Thyroid gland (tissue), 4 donors: ENCODE results near the gene JAKMIP1. TPM values are rescaled to one million over a fixed set of nuclear protein-coding genes. Genes with fewer than 3 reads are reported as not detected.

Experiments
- DNase-seq, 2 donors: peaks; one replicate each; pipeline ENCODE4 v3.0.0-alpha.2; 2019
- H3K27ac ChIP-seq, 3 donors: fragments of 200-600 bp; sonication (generic); 1 replicate in 2 of 3; 2 replicates in 1 of 3; pipeline ENCODE4 v1.5.1; 2016 to 2019; ENCODE audit warnings: mild to moderate bottlenecking in 1 of 3, moderate library complexity in 1 of 3
- H3K27me3 ChIP-seq: fragments of 200-600 bp; sonication (generic); one replicate; pipeline ENCODE4 v1.5.1; 2019
- H3K36me3 ChIP-seq, 2 donors: fragments of 200-600 bp; sonication (generic); one replicate each; pipeline ENCODE4 v1.5.1; 2016 to 2019
- H3K4me1 ChIP-seq, 2 donors: fragments of 200-600 bp; sonication (generic); one replicate each; pipeline ENCODE4 v1.5.1; 2017 to 2019
- H3K4me3 ChIP-seq, 3 donors: fragments of 200-600 bp; sonication (generic); replicated peaks in 1 of 3; 1 replicate in 2 of 3; 2 replicates in 1 of 3; pipeline ENCODE4 v1.5.1; 2016; ENCODE audit warnings: mild to moderate bottlenecking in 1 of 3
- H3K9me3 ChIP-seq: fragments of 200-600 bp; sonication (generic); one replicate; pipeline ENCODE4 v1.5.1; 2017
- POLR2A ChIP-seq, 2 donors: fragments of 450-650 bp; IDR thresholded peaks; one replicate each; pipeline ENCODE4 v1.6.1; 2017; ENCODE audit warnings: antibody characterized with exemption in 2 of 2, mild to moderate bottlenecking in 2 of 2, moderate library complexity in 1 of 2
- WGBS, 2 donors: methylation state at CpG; one replicate each; pipeline ENCODE4 v1.1.5; 2017; 5-methylcytosine and 5-hydroxymethylcytosine counted together
- intact Hi-C: fragments of 100-400 bp; cut with DNase I; formaldehyde crosslinking; loops from one replicate; pipeline ENCODE4 v1.15.1; 2023
- total RNA-seq, 4 donors: library from RNA; depleted of rRNA; stranded (reverse); fragments of >200 nt; gene quantifications; one replicate each; pipeline ENCODE4 v1.2.3, GENCODE V29; 2016
- TF ChIP-seq, protein P1 (sequence below), 6 experiments: fragments of 200-600 bp in 3 of 6; fragments of 450-650 bp in 3 of 6; sonication (generic) in 3 of 6; IDR thresholded peaks; one replicate each; pipeline ENCODE4 v1.5.1; 2016 to 2019; ENCODE audit warnings: antibody characterized with exemption in 6 of 6, mild to moderate bottlenecking in 2 of 6, inconsistent platforms in 1 of 6, moderate library complexity in 1 of 6

The JAKMIP1 gene
- total RNA-seq, 4 donors from 2014 or later, result 0.67 to 1.9 (median 1.1) TPM

DNA sequence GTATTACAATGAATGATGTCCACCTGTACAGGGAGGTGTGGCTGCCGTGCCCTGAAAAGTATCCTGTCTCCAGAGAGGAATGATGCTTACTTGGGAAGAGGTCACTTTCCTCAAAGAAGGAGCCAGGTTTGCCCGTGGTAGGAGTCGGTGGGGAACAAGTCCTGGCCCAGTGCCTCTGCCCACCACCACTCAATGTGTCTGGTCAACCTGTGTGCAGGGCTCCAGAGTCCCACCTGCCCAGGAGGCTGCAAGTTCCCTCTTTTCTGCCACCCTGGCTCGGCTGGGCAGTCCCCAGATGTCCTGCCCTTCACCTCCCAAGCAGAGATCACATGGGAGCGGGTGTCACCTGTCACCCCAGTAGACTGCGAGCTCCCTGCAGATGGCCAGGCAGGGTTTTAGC lies 106.7 kb downstream of the JAKMIP1 start:
- TF ChIP-seq, protein P1, sequence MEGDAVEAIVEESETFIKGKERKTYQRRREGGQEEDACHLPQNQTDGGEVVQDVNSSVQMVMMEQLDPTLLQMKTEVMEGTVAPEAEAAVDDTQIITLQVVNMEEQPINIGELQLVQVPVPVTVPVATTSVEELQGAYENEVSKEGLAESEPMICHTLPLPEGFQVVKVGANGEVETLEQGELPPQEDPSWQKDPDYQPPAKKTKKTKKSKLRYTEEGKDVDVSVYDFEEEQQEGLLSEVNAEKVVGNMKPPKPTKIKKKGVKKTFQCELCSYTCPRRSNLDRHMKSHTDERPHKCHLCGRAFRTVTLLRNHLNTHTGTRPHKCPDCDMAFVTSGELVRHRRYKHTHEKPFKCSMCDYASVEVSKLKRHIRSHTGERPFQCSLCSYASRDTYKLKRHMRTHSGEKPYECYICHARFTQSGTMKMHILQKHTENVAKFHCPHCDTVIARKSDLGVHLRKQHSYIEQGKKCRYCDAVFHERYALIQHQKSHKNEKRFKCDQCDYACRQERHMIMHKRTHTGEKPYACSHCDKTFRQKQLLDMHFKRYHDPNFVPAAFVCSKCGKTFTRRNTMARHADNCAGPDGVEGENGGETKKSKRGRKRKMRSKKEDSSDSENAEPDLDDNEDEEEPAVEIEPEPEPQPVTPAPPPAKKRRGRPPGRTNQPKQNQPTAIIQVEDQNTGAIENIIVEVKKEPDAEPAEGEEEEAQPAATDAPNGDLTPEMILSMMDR (IDR thresholded peaks at IDR 0.05), result no peak
- TF ChIP-seq POLR2A (IDR thresholded peaks at IDR 0.05), result no peak

DNA sequence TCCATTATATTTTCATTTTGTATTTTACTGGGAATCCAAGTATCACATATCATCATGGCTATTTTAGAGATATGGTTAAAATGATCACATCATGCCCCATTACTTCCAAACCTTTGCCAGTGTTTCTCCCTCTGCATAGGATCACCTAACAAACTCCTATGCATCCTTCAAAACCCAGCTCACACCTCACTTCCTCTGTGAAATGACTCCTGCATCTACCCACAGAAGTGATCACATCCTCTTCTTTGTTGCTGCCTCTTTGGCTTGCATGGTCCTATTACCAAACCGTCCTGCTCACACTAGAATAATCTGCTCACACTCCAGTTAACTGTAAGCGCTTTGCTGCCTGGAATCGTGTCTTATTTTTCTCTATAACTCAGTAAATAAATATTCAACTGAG lies 107.4 kb downstream of the JAKMIP1 start:
- no peak overlapping the region for H3K27ac ChIP-seq
- no peaks in the 10 kb centered on the region for H3K9me3 ChIP-seq
- no peaks in the 10 kb centered on the region for H3K27me3 ChIP-seq
- no peak overlapping the region for H3K4me3 ChIP-seq
- no peaks in the 10 kb centered on the region for H3K36me3 ChIP-seq
- no peak for DNase-seq
- H3K4me1 ChIP-seq, result peaks cover 1 to 7% of the 10 kb centered on the region in 2 donors
- TF ChIP-seq POLR2A (IDR thresholded peaks at IDR 0.05), result no peak
- TF ChIP-seq, protein P1 (IDR thresholded peaks at IDR 0.05), result no peak
- intact Hi-C loops, result loop anchor here (5.0 kb wide), 1 partner anchor 71 kb away; no protein-coding TSS in a partner anchor
- 92 to 93% methylated on average over 3 of the region's 3 CpGs for WGBS, 2 donors

More for the DNA sequence above, 106.7 kb downstream of the JAKMIP1 start:
- WGBS, 2 donors, result 80 to 81% methylated on average over 3 to 6 of the region's 6 CpGs
- Histone ChIP-seq H3K9me3 (no peaks in the 10 kb centered on the region), H3K4me1 (peaks cover 0 to 4% of the 10 kb centered on the region in 2 donors), H3K27ac (no peak overlapping the region), H3K36me3 (no peaks in the 10 kb centered on the region), H3K27me3 (no peaks in the 10 kb centered on the region), H3K4me3 (no peak overlapping the region)
- DNase-seq, result no peak
- intact Hi-C loops, result loop anchor here (5.0 kb wide), 1 partner anchor 71 kb away; no protein-coding TSS in a partner anchor

DNA sequence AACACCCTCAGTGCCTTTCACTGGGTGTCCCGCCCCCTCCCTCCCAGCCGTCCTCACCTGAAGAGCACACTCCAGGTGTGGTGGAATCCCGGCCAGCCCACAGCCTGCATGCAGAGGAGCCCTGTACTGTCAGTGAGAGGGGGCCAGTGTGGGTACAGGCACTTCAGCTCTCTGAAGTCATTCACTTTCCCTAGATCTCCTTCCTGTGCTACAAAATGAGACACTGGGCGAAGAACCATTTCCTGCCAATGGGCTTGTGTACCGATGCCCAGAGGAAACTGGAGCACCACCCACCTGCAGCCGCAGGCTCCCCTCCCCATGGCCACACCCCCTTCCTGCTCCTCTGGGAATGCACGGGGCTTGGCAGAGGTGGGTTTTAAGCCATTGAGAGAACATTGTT lies 108.2 kb downstream of the JAKMIP1 start:
- H3K27me3 ChIP-seq, result no peaks in the 10 kb centered on the region
- TF ChIP-seq, protein P1 (IDR thresholded peaks at IDR 0.05), result no peak
- no peak for TF ChIP-seq POLR2A (IDR thresholded peaks at IDR 0.05)
- DNase-seq, result peak; percentile 51 to 57

DNA sequence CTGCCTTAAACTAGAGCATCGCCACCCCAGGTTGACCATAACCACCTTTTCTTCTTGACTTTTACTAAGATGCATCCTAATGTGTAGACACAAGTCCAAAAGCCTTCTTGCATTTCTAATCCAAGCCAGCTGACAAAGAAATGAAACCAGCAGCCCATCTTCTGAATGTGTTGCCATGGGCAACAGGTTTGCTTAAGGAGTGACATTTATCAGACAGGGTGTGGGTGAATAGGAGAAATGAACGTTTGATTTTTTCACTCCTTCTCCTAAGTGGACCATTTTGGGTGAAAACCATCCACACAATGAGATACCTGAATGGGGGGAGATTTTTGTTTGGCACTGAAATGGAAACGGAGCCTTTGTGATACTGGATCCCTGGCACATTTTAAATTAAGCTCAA lies 109.4 kb downstream of the JAKMIP1 start:
- H3K4me3 ChIP-seq, result no peak overlapping the region
- no peak overlapping the region for H3K27ac ChIP-seq
- H3K4me1 ChIP-seq, result peaks cover 13 to 23% of the 10 kb centered on the region in 2 donors
- no peaks in the 10 kb centered on the region for H3K27me3 ChIP-seq
- H3K36me3 ChIP-seq, result no peaks in the 10 kb centered on the region
- 82 to 87% methylated on average over 3 of the region's 3 CpGs for WGBS, 2 donors
- no peak for TF ChIP-seq POLR2A (IDR thresholded peaks at IDR 0.05)
- TF ChIP-seq, protein P1 (IDR thresholded peaks at IDR 0.05), result no peak
- DNase-seq, result no peak
- intact Hi-C loops, result loop anchor here (5.0 kb wide), 1 partner anchor 69 kb away; no protein-coding TSS in a partner anchor
- H3K9me3 ChIP-seq, result no peaks in the 10 kb centered on the region

More for the DNA sequence above, 108.2 kb downstream of the JAKMIP1 start:
- WGBS, 2 donors, result 4 to 24% methylated on average over 6 to 7 of the region's 7 CpGs
- intact Hi-C loops, result loop anchor here (5.0 kb wide), 1 partner anchor 70 kb away; no protein-coding TSS in a partner anchor
- Histone ChIP-seq H3K4me3 (no peak overlapping the region), H3K36me3 (no peaks in the 10 kb centered on the region), H3K4me1 (peaks cover 8 to 15% of the 10 kb centered on the region in 2 donors), H3K27ac (no peak overlapping the region), H3K9me3 (no peaks in the 10 kb centered on the region)

DNA sequence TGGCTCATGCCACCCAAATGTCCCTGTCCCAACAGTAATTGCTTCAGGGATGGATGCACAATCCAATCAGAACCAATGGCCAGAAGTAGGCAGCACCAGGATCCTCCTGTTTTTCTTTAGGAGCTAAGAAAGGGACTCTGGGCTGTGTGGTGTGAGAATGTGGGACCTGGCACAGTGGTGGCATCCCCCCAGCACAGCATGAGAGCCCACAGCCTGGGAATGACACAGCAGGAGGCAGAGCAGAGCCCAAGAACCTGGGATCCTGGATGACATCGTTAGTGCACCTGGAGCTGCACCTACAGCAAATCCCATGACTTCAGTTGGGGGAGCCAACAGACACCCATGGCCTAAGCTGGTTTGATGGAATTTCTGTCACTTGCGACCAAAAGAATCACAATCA lies 111.4 kb downstream of the JAKMIP1 start:
- H3K9me3 ChIP-seq, result no peaks in the 10 kb centered on the region
- H3K4me3 ChIP-seq, result no peak overlapping the region
- H3K27me3 ChIP-seq, result no peaks in the 10 kb centered on the region
- peaks cover 13 to 23% of the 10 kb centered on the region in 2 donors for H3K4me1 ChIP-seq
- WGBS, 2 donors, result 89% methylated on average over 1 to 2 of the region's 2 CpGs
- intact Hi-C loops, result loop anchor here (5.0 kb wide), 2 partner anchors 57 to 87 kb away; no protein-coding TSS in a partner anchor
- H3K36me3 ChIP-seq, result no peaks in the 10 kb centered on the region
- DNase-seq, result no peak
- no peak overlapping the region for H3K27ac ChIP-seq
- no peak for TF ChIP-seq POLR2A (IDR thresholded peaks at IDR 0.05)
- TF ChIP-seq, protein P1 (IDR thresholded peaks at IDR 0.05), result no peak
